Nephron (organoid): ENCODE data around the gene ZNF365.

ENCODE experiments used
- H3K27ac Mint-ChIP-seq, 3 experiments: 2 replicates each; pipeline ENCODE4 v1.8.0; 2020; ENCODE audit warnings: mixed read lengths in 3 of 3, mild to moderate bottlenecking in 2 of 3, moderate library complexity in 1 of 3
- H3K27me3 Mint-ChIP-seq: 2 replicates; pipeline ENCODE4 v1.8.0; 2021; ENCODE audit warnings: low read depth, mild to moderate bottlenecking, moderate library complexity, mixed read lengths
- H3K36me3 Mint-ChIP-seq: 2 replicates; pipeline ENCODE4 v1.8.0; 2020; ENCODE audit warnings: low read depth, mixed read lengths
- H3K4me1 Mint-ChIP-seq: 2 replicates; pipeline ENCODE4 v1.8.0; 2020; ENCODE audit warnings: mixed read lengths
- H3K4me3 Mint-ChIP-seq, 3 experiments: 2 replicates each; pipeline ENCODE4 v1.8.0; 2020; ENCODE audit warnings: mild to moderate bottlenecking in 3 of 3, mixed read lengths in 3 of 3, moderate library complexity in 2 of 3
- H3K9me3 Mint-ChIP-seq: 2 replicates; pipeline ENCODE4 v1.8.0; 2020; ENCODE audit warnings: mixed read lengths
- TF ChIP-seq, protein P1 (sequence below), 3 experiments: fragments of 200-600 bp; sonication (generic); IDR thresholded peaks; one replicate each; pipeline ENCODE4 v1.5.0; 2021; ENCODE audit warnings: antibody characterized with exemption in 3 of 3; ENCODE audit not compliant: unreplicated experiment in 3 of 3

Gene ZNF365

DNA sequence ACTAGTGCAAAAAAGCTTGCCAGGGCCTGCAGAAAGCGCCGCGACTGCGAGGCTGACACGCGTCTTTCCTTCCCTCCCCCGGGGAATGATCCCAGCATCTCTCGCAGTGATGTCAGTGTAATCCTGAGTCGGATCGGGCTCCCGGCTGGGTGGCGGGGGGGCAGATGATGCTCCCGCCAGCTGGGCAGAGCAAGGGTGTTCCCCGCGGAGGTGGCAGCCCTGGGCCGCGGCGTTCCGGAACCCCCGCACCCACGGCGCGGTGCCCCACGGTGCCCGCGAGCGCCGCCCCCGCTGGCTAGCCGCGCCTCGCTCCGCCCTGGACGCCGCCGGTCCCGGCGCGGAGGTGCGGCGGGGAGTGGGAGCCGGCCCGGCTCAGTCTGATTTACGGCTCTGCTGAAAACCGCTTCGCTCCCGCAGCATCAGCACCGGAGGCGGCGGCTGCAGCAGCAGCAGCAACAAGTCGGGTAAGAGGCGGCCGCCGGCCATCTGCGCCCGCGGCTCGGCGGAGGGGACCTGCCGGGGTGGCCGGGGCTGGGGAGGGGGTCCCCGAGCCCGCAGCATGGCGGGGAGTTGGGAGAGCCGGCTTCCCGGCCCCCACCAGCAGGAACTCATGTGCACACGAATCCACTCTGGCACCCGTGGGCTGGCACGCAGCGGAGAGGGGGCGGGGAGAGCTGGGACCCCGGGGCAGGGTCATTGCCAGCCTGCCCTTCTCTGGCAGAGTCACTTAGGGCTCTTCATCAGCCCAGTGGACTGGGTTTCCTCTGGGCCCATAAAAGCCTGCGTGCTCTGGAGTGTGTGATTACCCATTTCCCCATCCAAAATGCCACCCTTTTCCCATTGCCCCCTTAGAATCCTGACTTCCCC, at the start of gene ZNF365:
Gene ZNF365 (plus strand): TSS at position 375 of the 867 bp plus-strand sequence. CDS start 1,825 bp downstream, outside the sequence.
- peaks cover 51% of the 10 kb centered on the region for H3K27me3 Mint-ChIP-seq
- no peaks in the 10 kb centered on the region for H3K36me3 Mint-ChIP-seq
- H3K4me3 Mint-ChIP-seq, result peak within 1 kb of the TSS; percentile 82 to 86 (median 83)
- H3K9me3 Mint-ChIP-seq, result no peaks in the 10 kb centered on the region
- H3K4me1 Mint-ChIP-seq, result peaks cover 4% of the 10 kb centered on the region
- H3K27ac Mint-ChIP-seq, result no peak within 1 kb of the TSS
- TF ChIP-seq, protein P1, sequence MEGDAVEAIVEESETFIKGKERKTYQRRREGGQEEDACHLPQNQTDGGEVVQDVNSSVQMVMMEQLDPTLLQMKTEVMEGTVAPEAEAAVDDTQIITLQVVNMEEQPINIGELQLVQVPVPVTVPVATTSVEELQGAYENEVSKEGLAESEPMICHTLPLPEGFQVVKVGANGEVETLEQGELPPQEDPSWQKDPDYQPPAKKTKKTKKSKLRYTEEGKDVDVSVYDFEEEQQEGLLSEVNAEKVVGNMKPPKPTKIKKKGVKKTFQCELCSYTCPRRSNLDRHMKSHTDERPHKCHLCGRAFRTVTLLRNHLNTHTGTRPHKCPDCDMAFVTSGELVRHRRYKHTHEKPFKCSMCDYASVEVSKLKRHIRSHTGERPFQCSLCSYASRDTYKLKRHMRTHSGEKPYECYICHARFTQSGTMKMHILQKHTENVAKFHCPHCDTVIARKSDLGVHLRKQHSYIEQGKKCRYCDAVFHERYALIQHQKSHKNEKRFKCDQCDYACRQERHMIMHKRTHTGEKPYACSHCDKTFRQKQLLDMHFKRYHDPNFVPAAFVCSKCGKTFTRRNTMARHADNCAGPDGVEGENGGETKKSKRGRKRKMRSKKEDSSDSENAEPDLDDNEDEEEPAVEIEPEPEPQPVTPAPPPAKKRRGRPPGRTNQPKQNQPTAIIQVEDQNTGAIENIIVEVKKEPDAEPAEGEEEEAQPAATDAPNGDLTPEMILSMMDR (IDR thresholded peaks at IDR 0.05; ENCODE audit: unreplicated experiment in 3 of 3), result no peak

GRCh38 chr10:62326176-62326575, 48.0 kb upstream of the ZNF365 start:
- Mint-ChIP-seq H3K4me3 (no peak overlapping the region), H3K27ac (no peak overlapping the region), H3K9me3 (peaks cover 7% of the 10 kb centered on the region), H3K4me1 (no peaks in the 10 kb centered on the region), H3K27me3 (no peaks in the 10 kb centered on the region), H3K36me3 (no peaks in the 10 kb centered on the region)
- TF ChIP-seq, protein P1 (IDR thresholded peaks at IDR 0.05; ENCODE audit: unreplicated experiment in 3 of 3), result no peak

- Mint-ChIP-seq H3K9me3 (peaks cover 18% of the 10 kb centered on the region), H3K27me3 (no peaks in the 10 kb centered on the region), H3K4me1 (no peaks in the 10 kb centered on the region), H3K36me3 (no peaks in the 10 kb centered on the region), H3K4me3 (no peak overlapping the region), H3K27ac (no peak overlapping the region)
- TF ChIP-seq, protein P1 (IDR thresholded peaks at IDR 0.05; ENCODE audit: unreplicated experiment in 3 of 3), result no peak
Measured at GRCh38 chr10:62327885-62328284, 46.3 kb upstream of the ZNF365 start.

GRCh38 chr10:62330213-62330612, 44.0 kb upstream of the ZNF365 start:
- H3K36me3 Mint-ChIP-seq, result no peaks in the 10 kb centered on the region
- peaks cover 19% of the 10 kb centered on the region for H3K9me3 Mint-ChIP-seq
- TF ChIP-seq, protein P1 (IDR thresholded peaks at IDR 0.05; ENCODE audit: unreplicated experiment in 3 of 3), result no peak
- H3K4me1 Mint-ChIP-seq, result no peaks in the 10 kb centered on the region
- no peak overlapping the region for H3K27ac Mint-ChIP-seq
- no peaks in the 10 kb centered on the region for H3K27me3 Mint-ChIP-seq
- H3K4me3 Mint-ChIP-seq, result no peak overlapping the region

DNA sequence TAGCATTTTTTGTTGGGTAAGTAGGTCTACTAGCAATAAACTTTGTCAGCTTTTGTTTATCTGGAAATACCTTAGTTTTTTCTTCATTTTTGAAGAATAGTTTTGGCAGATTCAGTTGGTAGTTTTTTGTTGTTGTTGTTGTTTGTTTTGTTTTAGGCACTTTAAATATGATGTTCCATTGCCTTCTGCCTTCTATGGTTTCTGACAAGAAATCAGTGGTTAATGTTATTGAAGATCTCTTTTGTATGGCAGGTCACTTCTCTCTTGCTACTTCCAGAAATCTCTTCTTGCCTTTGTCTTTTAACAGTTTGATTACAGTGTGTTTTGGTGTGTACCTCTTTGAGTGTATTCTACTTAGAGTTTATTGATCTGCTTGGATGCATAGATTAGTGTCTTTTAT, 41.8 kb upstream of the ZNF365 start:
- no peaks in the 10 kb centered on the region for H3K36me3 Mint-ChIP-seq
- no peak overlapping the region for H3K27ac Mint-ChIP-seq
- H3K27me3 Mint-ChIP-seq, result no peaks in the 10 kb centered on the region
- TF ChIP-seq, protein P1 (IDR thresholded peaks at IDR 0.05; ENCODE audit: unreplicated experiment in 3 of 3), result no peak
- H3K4me1 Mint-ChIP-seq, result no peaks in the 10 kb centered on the region
- H3K4me3 Mint-ChIP-seq, result no peak overlapping the region
- peaks cover 19% of the 10 kb centered on the region for H3K9me3 Mint-ChIP-seq
